Measurements from ENCODE around the gene TMEM167A. TPM values are rescaled to one million over a fixed set of nuclear protein-coding genes. Genes with fewer than 3 reads are reported as not detected.

Gene TMEM167A
- total and polyA plus RNA-seq, 2 of the 8 experiments (the other 6 are each of a cell fraction or from before 2014, with no cell fraction given) = 50.6 to 178 TPM

DNA sequence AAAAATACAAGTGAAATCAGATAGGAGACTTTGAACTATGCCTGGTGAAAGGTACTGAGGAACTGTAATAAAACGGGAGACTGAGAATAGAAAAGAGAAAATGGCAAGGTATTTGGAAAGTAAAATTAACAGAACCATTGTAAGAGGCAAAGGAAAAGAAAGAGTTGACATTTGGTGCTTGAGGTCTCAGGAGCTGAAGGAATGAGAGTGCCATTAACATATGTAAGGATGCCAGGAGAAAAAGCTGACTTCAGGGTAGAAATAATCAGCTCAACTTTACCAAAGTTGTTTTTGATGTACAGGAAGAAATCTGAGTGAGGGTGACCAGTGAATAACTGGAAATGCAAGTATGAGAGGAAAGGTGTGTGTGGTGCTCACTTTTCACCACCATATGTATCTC, 69.4 kb downstream of the TMEM167A start (continued):
- TF ChIP-seq, protein P1, sequence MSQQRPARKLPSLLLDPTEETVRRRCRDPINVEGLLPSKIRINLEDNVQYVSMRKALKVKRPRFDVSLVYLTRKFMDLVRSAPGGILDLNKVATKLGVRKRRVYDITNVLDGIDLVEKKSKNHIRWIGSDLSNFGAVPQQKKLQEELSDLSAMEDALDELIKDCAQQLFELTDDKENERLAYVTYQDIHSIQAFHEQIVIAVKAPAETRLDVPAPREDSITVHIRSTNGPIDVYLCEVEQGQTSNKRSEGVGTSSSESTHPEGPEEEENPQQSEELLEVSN (IDR thresholded peaks at IDR 0.05) = no peak
- no peak for TF ChIP-seq NRF1 (IDR thresholded peaks at IDR 0.05; ENCODE audit: low read depth, low read length)
- no peak for TF ChIP-seq MAFK (IDR thresholded peaks at IDR 0.05; ENCODE audit: low read depth, low read length)
- no peak for TF ChIP-seq HDAC6 (IDR thresholded peaks at IDR 0.05; ENCODE audit: low read depth, low read length)
- no peak for TF ChIP-seq POLR2AphosphoS5 (IDR thresholded peaks at IDR 0.05; ENCODE audit: low read depth, low read length)

Measured in H1 (cell line).